GM06990 (cell line): Measurements from ENCODE around the gene IRF2BP2.

Experiments
- DNase-seq: peaks from one replicate; pipeline ENCODE4 v3.0.0-alpha.2; 2011; ENCODE audit not compliant: insufficient read length; ENCODE audit errors: extremely low read depth
- H3K27me3 ChIP-seq: replicated peaks from 2 replicates; pipeline ENCODE4 v1.6.0; 2011; ENCODE audit warnings: low read length; ENCODE audit not compliant: control insufficient read depth, insufficient read depth
- H3K36me3 ChIP-seq: 2 replicates; pipeline ENCODE4 v1.5.1; 2011; ENCODE audit warnings: low read length; ENCODE audit not compliant: control insufficient read depth, insufficient read depth
- H3K4me3 ChIP-seq: replicated peaks from 2 replicates; pipeline ENCODE4 v1.5.1; 2011; ENCODE audit warnings: low read depth, mild to moderate bottlenecking, control low read depth, low read length
- CTCF ChIP-seq: IDR thresholded peaks from 2 replicates; pipeline ENCODE4 v1.5.1; 2011; ENCODE audit warnings: low read length, control low read depth, mild to moderate bottlenecking, inconsistent platforms; ENCODE audit not compliant: insufficient read depth, poor library complexity, severe bottlenecking

IRF2BP2 gene

DNA sequence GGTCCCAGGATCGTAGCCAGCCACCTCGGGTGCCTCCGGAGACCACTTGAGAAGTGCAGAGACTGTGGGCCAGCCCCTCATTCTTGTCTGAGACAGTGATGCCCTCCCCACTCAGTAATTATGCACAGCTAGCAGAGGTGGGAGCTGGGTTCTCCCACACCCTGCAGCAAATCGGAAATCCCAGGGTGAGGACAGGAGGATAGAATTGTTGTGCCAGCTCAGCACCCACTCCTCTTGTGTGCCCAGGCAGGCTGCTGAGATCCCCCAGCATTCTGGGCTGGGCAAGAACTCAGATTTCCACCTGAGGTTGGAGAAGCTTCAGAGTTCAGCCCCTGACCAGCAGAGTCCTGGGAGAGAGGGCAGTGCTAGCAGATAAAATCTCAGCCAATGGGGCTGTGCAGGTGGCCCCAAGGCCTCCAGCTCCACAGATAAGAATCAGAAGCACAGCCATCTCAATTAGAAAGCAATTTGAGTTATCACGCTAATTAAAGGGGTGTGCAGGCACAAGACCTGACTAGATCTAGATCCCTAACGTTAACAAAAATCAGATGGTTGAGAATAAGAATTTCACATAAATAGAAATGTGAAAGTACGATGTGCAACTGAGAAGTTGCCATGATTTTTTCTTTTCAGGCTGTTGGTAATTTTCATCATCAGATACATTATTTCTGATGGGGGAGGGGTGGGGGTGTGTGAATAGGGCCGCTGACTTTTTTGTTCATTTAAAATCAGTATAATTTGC lies 45.5 kb upstream of the IRF2BP2 start:
- DNase-seq, result no peak
- no peaks in the 10 kb centered on the region for H3K27me3 ChIP-seq
- no peaks in the 10 kb centered on the region for H3K36me3 ChIP-seq
- no peak for TF ChIP-seq CTCF
- no peak overlapping the region for H3K4me3 ChIP-seq

GRCh38 chr1:234654002-234654733 lies 44.2 kb upstream of the IRF2BP2 start:
- Histone ChIP-seq H3K36me3 (no peaks in the 10 kb centered on the region), H3K4me3 (no peak overlapping the region), H3K27me3 (no peaks in the 10 kb centered on the region)
- no peak for TF ChIP-seq CTCF
- DNase-seq, result no peak

- Histone ChIP-seq H3K36me3 (no peaks in the 10 kb centered on the region), H3K4me3 (no peak overlapping the region), H3K27me3 (no peaks in the 10 kb centered on the region)
- no peak for DNase-seq
- no peak for TF ChIP-seq CTCF
These were observed 39.6 kb upstream of the IRF2BP2 start for GRCh38 chr1:234649432-234650081.

- Histone ChIP-seq H3K36me3 (no peaks in the 10 kb centered on the region), H3K27me3 (no peaks in the 10 kb centered on the region), H3K4me3 (no peak overlapping the region)
- no peak for DNase-seq
- TF ChIP-seq CTCF, result no peak
These were observed 37.8 kb upstream of the IRF2BP2 start for GRCh38 chr1:234647758-234648157.

DNA sequence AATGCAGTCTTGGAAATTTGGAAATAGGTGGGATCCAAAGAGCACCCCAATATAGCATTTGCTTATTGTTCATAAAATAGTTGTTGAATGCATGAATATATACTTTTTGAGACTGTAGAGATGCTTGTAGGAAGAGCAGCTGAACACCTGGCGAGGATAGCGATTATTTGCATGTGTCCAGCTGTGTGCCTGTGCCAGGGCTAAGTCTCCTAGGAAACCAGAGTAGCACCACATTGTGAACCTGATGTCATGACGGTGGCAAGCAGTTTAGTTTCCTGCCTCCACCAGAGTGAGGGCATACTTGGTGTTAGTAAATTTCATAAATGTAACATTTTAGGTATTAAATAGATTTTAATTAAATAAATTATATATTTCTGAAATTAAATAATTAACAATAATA lies 37.3 kb upstream of the IRF2BP2 start:
- TF ChIP-seq CTCF, result no peak
- H3K27me3 ChIP-seq, result no peaks in the 10 kb centered on the region
- H3K4me3 ChIP-seq, result no peak overlapping the region
- DNase-seq, result no peak
- no peaks in the 10 kb centered on the region for H3K36me3 ChIP-seq
